HL-60 (cell line): Measurements from ENCODE around the gene VAMP8.

Source experiments
- DNase-seq, 2 experiments: peaks; one replicate each; pipeline ENCODE4 v3.0.0-alpha.2; 2010 to 2020; ENCODE audit warnings: low read depth in 1 of 2, low spot score in 1 of 2
- H3K27ac ChIP-seq: fragments of 250-450 bp; sonication (Bioruptor Pico); replicated peaks from 2 replicates; pipeline ENCODE4 v1.5.1; 2020; ENCODE audit warnings: mild to moderate bottlenecking, moderate library complexity
- H3K27me3 ChIP-seq: fragments of 250-450 bp; sonication (Bioruptor Pico); 2 replicates; pipeline ENCODE4 v1.5.1; 2021; ENCODE audit warnings: mild to moderate bottlenecking, moderate library complexity; ENCODE audit not compliant: insufficient read depth, poor library complexity, severe bottlenecking
- H3K4me3 ChIP-seq: replicated peaks from 2 replicates; pipeline ENCODE4 v1.5.1; 2011; ENCODE audit warnings: mild to moderate bottlenecking, control low read depth, low read length; ENCODE audit not compliant: insufficient read depth
- CTCF ChIP-seq: IDR thresholded peaks from one replicate; pipeline ENCODE4 v1.5.1; 2011; ENCODE audit warnings: low read length, control low read depth, inconsistent platforms; ENCODE audit not compliant: insufficient read depth
- GABPA ChIP-seq: IDR thresholded peaks from 2 replicates; pipeline ENCODE4 v1.6.1; 2012; ENCODE audit warnings: low read depth
- POLR2AphosphoS5 ChIP-seq: IDR thresholded peaks from 2 replicates; pipeline ENCODE4 v1.6.1; 2012; ENCODE audit warnings: low read depth
- REST ChIP-seq: IDR thresholded peaks from 2 replicates; pipeline ENCODE4 v1.6.1; 2012; ENCODE audit warnings: low read depth; ENCODE audit not compliant: insufficient replicate concordance
- SPI1 ChIP-seq: IDR thresholded peaks from 2 replicates; pipeline ENCODE4 v1.6.1; 2012; ENCODE audit warnings: low read depth, mild to moderate bottlenecking, borderline replicate concordance

VAMP8 gene

GRCh38 chr2:85551698-85552678, 25.4 kb upstream of the VAMP8 start:
- DNase-seq: peak; percentile 69 to 89
- peak; percentile 98 for TF ChIP-seq CTCF
- TF ChIP-seq REST: no peak
- no peaks in the 10 kb centered on the region for H3K27me3 ChIP-seq
- no peak overlapping the region for H3K4me3 ChIP-seq
- peak overlapping the region; percentile 54; the same call in 1 of the 2 replicates for H3K27ac ChIP-seq

GRCh38 chr2:85553184-85553583, 24.2 kb upstream of the VAMP8 start:
- Histone ChIP-seq H3K27me3 (no peaks in the 10 kb centered on the region), H3K27ac (no peak overlapping the region)

GRCh38 chr2:85554980-85555612, 22.3 kb upstream of the VAMP8 start:
- Histone ChIP-seq H3K27ac (no peak overlapping the region), H3K27me3 (no peaks in the 10 kb centered on the region), H3K4me3 (no peak overlapping the region)
- DNase-seq: no peak
- no peak for TF ChIP-seq POLR2AphosphoS5
- TF ChIP-seq GABPA: no peak
- no peak for TF ChIP-seq REST
- no peak for TF ChIP-seq CTCF
- no peak for TF ChIP-seq SPI1

More at GRCh38 chr2:85553184-85553583, 24.2 kb upstream of the VAMP8 start:
- no peak overlapping the region for H3K4me3 ChIP-seq
- TF ChIP-seq SPI1: no peak
- TF ChIP-seq GABPA: no peak
- no peak for DNase-seq

- Histone ChIP-seq H3K4me3 (no peak overlapping the region), H3K27ac (no peak overlapping the region), H3K27me3 (no peaks in the 10 kb centered on the region)
- TF ChIP-seq GABPA: no peak
- no peak for TF ChIP-seq POLR2AphosphoS5
- TF ChIP-seq REST: no peak
- no peak for TF ChIP-seq SPI1
- no peak for TF ChIP-seq CTCF
- no peak for DNase-seq
These were observed 20.3 kb upstream of the VAMP8 start for GRCh38 chr2:85557130-85557529.
